ENCODE data around the gene VAV3. TPM values are rescaled to one million over a fixed set of nuclear protein-coding genes. Genes with fewer than 3 reads are reported as not detected.

VAV3 gene
- total RNA-seq, 1 donor from 2014 or later, result 2.6 TPM

- no peaks in the 10 kb centered on the region for H3K4me1 Mint-ChIP-seq (ENCODE audit: low read depth, unreplicated experiment)
- Histone ChIP-seq H3K4me3 (ENCODE audit: insufficient read depth, low read depth, low read length) (no peak overlapping the region), H3K27me3 (ENCODE audit: insufficient read depth, low read length) (no peaks in the 10 kb centered on the region), H3K4me2 (ENCODE audit: low read length) (no peak overlapping the region), H3K36me3 (ENCODE audit: insufficient read depth, low read length) (no peaks in the 10 kb centered on the region), H3K27ac (ENCODE audit: low read depth, low read length) (no peak overlapping the region), H3K9me3 (ENCODE audit: insufficient read depth, low read depth, low read length) (no peaks in the 10 kb centered on the region), H3K79me2 (ENCODE audit: insufficient read depth, low read length) (no peaks in the 10 kb centered on the region), H4K20me1 (ENCODE audit: insufficient read depth, low read length) (no peaks in the 10 kb centered on the region), H3K9ac (ENCODE audit: low read length) (no peak overlapping the region), H2AFZ (ENCODE audit: low read depth, low read length) (no peak overlapping the region), H3K4me1 (ENCODE audit: insufficient read depth, low read length) (no peaks in the 10 kb centered on the region)
- DNase-seq (ENCODE audit: low read depth) (no peak), FAIRE-seq (no peak)
- H3K4me3 Mint-ChIP-seq (ENCODE audit: unreplicated experiment), result no peak overlapping the region
- no peak overlapping the region for H3K27ac Mint-ChIP-seq (ENCODE audit: unreplicated experiment)
- no peaks in the 10 kb centered on the region for H3K9me3 Mint-ChIP-seq (ENCODE audit: unreplicated experiment)
- no peak for TF ChIP-seq EZH2 (IDR thresholded peaks at IDR 0.05; ENCODE audit: insufficient read depth, low read length)
- TF ChIP-seq, protein P1, sequence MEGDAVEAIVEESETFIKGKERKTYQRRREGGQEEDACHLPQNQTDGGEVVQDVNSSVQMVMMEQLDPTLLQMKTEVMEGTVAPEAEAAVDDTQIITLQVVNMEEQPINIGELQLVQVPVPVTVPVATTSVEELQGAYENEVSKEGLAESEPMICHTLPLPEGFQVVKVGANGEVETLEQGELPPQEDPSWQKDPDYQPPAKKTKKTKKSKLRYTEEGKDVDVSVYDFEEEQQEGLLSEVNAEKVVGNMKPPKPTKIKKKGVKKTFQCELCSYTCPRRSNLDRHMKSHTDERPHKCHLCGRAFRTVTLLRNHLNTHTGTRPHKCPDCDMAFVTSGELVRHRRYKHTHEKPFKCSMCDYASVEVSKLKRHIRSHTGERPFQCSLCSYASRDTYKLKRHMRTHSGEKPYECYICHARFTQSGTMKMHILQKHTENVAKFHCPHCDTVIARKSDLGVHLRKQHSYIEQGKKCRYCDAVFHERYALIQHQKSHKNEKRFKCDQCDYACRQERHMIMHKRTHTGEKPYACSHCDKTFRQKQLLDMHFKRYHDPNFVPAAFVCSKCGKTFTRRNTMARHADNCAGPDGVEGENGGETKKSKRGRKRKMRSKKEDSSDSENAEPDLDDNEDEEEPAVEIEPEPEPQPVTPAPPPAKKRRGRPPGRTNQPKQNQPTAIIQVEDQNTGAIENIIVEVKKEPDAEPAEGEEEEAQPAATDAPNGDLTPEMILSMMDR (IDR thresholded peaks at IDR 0.05; ENCODE audit: insufficient read depth, low read depth, low read length), result no peak
- no peaks in the 10 kb centered on the region for H3K27me3 Mint-ChIP-seq (ENCODE audit: low read depth, unreplicated experiment)
- H3K36me3 Mint-ChIP-seq (ENCODE audit: low read depth, unreplicated experiment), result no peaks in the 10 kb centered on the region
These were observed 275.8 kb downstream of the VAV3 start for GRCh38 chr1:107689159-107689558.

GRCh38 chr1:107687849-107688753, 276.9 kb downstream of the VAV3 start:
- H3K9ac ChIP-seq (ENCODE audit: low read length), result no peak overlapping the region
- H4K20me1 ChIP-seq (ENCODE audit: insufficient read depth, low read length), result no peaks in the 10 kb centered on the region
- DNase-seq (ENCODE audit: low read depth) (peak; percentile 57), FAIRE-seq (no peak)
- no peak overlapping the region for H3K4me3 ChIP-seq (ENCODE audit: insufficient read depth, low read depth, low read length)
- H3K79me2 ChIP-seq (ENCODE audit: insufficient read depth, low read length), result no peaks in the 10 kb centered on the region
- no peak overlapping the region for H3K4me2 ChIP-seq (ENCODE audit: low read length)
- TF ChIP-seq EZH2 (IDR thresholded peaks at IDR 0.05; ENCODE audit: insufficient read depth, low read length), result no peak
- TF ChIP-seq, protein P1 (IDR thresholded peaks at IDR 0.05; ENCODE audit: insufficient read depth, low read depth, low read length), result no peak
- Mint-ChIP-seq H3K4me3 (ENCODE audit: unreplicated experiment) (no peak overlapping the region), H3K27me3 (ENCODE audit: low read depth, unreplicated experiment) (no peaks in the 10 kb centered on the region), H3K4me1 (ENCODE audit: low read depth, unreplicated experiment) (no peaks in the 10 kb centered on the region), H3K9me3 (ENCODE audit: unreplicated experiment) (no peaks in the 10 kb centered on the region), H3K27ac (ENCODE audit: unreplicated experiment) (no peak overlapping the region), H3K36me3 (ENCODE audit: low read depth, unreplicated experiment) (no peaks in the 10 kb centered on the region)
- no peaks in the 10 kb centered on the region for H3K36me3 ChIP-seq (ENCODE audit: insufficient read depth, low read length)
- H3K4me1 ChIP-seq (ENCODE audit: insufficient read depth, low read length), result no peaks in the 10 kb centered on the region
- no peak overlapping the region for H3K27ac ChIP-seq (ENCODE audit: low read depth, low read length)
- no peaks in the 10 kb centered on the region for H3K9me3 ChIP-seq (ENCODE audit: insufficient read depth, low read depth, low read length)
- no peak overlapping the region for H2AFZ ChIP-seq (ENCODE audit: low read depth, low read length)
- no peaks in the 10 kb centered on the region for H3K27me3 ChIP-seq (ENCODE audit: insufficient read depth, low read length)

GRCh38 chr1:107683683-107684082, 281.3 kb downstream of the VAV3 start:
- no peaks in the 10 kb centered on the region for H3K27me3 ChIP-seq (ENCODE audit: insufficient read depth, low read length)
- no peak overlapping the region for H3K4me2 ChIP-seq (ENCODE audit: low read length)
- no peak overlapping the region for H3K9ac ChIP-seq (ENCODE audit: low read length)
- FAIRE-seq (no peak), DNase-seq (ENCODE audit: low read depth) (no peak)
- no peaks in the 10 kb centered on the region for H3K4me1 ChIP-seq (ENCODE audit: insufficient read depth, low read length)
- Mint-ChIP-seq H3K27me3 (ENCODE audit: low read depth, unreplicated experiment) (no peaks in the 10 kb centered on the region), H3K4me3 (ENCODE audit: unreplicated experiment) (no peak overlapping the region), H3K4me1 (ENCODE audit: low read depth, unreplicated experiment) (peaks cover 4% of the 10 kb centered on the region), H3K9me3 (ENCODE audit: unreplicated experiment) (no peaks in the 10 kb centered on the region), H3K27ac (ENCODE audit: unreplicated experiment) (no peak overlapping the region), H3K36me3 (ENCODE audit: low read depth, unreplicated experiment) (no peaks in the 10 kb centered on the region)
- H3K79me2 ChIP-seq (ENCODE audit: insufficient read depth, low read length), result no peaks in the 10 kb centered on the region
- no peaks in the 10 kb centered on the region for H3K36me3 ChIP-seq (ENCODE audit: insufficient read depth, low read length)
- no peak overlapping the region for H2AFZ ChIP-seq (ENCODE audit: low read depth, low read length)
- H3K9me3 ChIP-seq (ENCODE audit: insufficient read depth, low read depth, low read length), result no peaks in the 10 kb centered on the region
- H3K27ac ChIP-seq (ENCODE audit: low read depth, low read length), result no peak overlapping the region
- TF ChIP-seq, protein P1 (IDR thresholded peaks at IDR 0.05; ENCODE audit: insufficient read depth, low read depth, low read length), result no peak
- no peak for TF ChIP-seq EZH2 (IDR thresholded peaks at IDR 0.05; ENCODE audit: insufficient read depth, low read length)
- H3K4me3 ChIP-seq (ENCODE audit: insufficient read depth, low read depth, low read length), result no peak overlapping the region
- H4K20me1 ChIP-seq (ENCODE audit: insufficient read depth, low read length), result no peaks in the 10 kb centered on the region

All from astrocyte (in vitro differentiated cells and primary cell).